Measurements from ENCODE around the gene INSRR.

INSRR gene

DNA sequence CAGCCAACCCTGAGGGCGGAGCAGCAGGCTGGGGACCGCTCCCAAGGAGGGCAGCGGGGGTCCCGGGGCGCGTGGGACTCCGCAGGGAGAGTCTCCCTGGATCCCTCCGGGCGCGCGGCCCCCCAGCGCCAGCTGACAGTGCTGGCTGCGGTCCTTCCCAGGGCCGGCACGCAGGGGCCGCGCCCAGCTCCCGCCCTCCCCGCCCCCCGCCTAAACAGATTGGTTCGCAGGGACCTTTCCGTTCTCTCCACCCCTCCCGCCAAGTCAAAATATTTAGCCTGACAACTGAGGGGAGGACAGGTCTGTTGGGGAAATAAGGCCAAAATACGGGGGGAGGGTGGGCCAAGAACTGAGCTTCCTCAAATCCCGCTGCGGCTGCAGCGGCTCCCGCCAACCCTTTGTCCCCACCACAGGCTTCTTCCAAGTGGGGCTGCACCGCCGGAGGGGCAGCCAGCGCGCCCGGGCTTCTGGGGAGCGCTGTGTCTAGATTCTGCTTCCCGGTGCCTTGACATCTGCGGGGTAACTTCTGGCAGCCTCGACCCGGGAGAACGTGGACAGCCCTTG is at the start of gene INSRR:
INSRR (minus strand) TSS at position 159 of the 564 bp plus-strand sequence. CDS start 496 bp downstream, outside the sequence.
- TF ChIP-seq NFIC (IDR thresholded peaks at IDR 0.05) (no peak), CREB1 (IDR thresholded peaks at IDR 0.05; ENCODE audit: low read depth) (no peak), ZBTB7A (IDR thresholded peaks at IDR 0.05; ENCODE audit: low read depth) (peak; percentile 52; the same call in 1 of the 2 replicates), EP300 (IDR thresholded peaks at IDR 0.05; ENCODE audit: borderline replicate concordance) (no peak)
- TF ChIP-seq, protein P1, sequence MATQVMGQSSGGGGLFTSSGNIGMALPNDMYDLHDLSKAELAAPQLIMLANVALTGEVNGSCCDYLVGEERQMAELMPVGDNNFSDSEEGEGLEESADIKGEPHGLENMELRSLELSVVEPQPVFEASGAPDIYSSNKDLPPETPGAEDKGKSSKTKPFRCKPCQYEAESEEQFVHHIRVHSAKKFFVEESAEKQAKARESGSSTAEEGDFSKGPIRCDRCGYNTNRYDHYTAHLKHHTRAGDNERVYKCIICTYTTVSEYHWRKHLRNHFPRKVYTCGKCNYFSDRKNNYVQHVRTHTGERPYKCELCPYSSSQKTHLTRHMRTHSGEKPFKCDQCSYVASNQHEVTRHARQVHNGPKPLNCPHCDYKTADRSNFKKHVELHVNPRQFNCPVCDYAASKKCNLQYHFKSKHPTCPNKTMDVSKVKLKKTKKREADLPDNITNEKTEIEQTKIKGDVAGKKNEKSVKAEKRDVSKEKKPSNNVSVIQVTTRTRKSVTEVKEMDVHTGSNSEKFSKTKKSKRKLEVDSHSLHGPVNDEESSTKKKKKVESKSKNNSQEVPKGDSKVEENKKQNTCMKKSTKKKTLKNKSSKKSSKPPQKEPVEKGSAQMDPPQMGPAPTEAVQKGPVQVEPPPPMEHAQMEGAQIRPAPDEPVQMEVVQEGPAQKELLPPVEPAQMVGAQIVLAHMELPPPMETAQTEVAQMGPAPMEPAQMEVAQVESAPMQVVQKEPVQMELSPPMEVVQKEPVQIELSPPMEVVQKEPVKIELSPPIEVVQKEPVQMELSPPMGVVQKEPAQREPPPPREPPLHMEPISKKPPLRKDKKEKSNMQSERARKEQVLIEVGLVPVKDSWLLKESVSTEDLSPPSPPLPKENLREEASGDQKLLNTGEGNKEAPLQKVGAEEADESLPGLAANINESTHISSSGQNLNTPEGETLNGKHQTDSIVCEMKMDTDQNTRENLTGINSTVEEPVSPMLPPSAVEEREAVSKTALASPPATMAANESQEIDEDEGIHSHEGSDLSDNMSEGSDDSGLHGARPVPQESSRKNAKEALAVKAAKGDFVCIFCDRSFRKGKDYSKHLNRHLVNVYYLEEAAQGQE (IDR thresholded peaks at IDR 0.05; ENCODE audit: low read depth) = no peak
- TF ChIP-seq, protein P2, sequence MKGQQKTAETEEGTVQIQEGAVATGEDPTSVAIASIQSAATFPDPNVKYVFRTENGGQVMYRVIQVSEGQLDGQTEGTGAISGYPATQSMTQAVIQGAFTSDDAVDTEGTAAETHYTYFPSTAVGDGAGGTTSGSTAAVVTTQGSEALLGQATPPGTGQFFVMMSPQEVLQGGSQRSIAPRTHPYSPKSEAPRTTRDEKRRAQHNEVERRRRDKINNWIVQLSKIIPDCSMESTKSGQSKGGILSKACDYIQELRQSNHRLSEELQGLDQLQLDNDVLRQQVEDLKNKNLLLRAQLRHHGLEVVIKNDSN (IDR thresholded peaks at IDR 0.05) = no peak

DNA sequence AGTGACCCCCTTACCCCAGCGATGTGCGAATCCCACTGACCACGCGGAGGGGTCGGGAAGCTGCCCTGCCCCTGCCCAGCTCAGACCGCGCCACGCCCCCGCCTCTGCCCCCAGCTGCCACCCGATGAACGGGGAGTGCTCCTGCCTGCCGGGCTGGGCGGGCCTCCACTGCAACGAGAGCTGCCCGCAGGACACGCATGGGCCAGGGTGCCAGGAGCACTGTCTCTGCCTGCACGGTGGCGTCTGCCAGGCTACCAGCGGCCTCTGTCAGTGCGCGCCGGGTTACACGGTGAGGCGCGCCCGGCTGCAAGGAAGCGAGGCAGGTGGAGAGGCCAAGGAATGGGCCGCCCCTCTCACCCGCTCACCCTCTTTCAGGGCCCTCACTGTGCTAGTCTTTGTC is 49.6 kb upstream of the INSRR start:
- TF ChIP-seq, protein P3, sequence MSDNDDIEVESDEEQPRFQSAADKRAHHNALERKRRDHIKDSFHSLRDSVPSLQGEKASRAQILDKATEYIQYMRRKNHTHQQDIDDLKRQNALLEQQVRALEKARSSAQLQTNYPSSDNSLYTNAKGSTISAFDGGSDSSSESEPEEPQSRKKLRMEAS (IDR thresholded peaks at IDR 0.05) = no peak
- TF ChIP-seq YY1 (IDR thresholded peaks at IDR 0.05; ENCODE audit: low read depth) = no peak
- no peak for TF ChIP-seq EP300 (IDR thresholded peaks at IDR 0.05; ENCODE audit: borderline replicate concordance)
- TF ChIP-seq CREB1 (IDR thresholded peaks at IDR 0.05; ENCODE audit: low read depth) = no peak
- no peak for TF ChIP-seq TCF12 (IDR thresholded peaks at IDR 0.05; ENCODE audit: low read depth)
- no peak for TF ChIP-seq TAF1 (IDR thresholded peaks at IDR 0.05; ENCODE audit: low read depth)
- TF ChIP-seq, protein P1 (IDR thresholded peaks at IDR 0.05; ENCODE audit: low read depth) = no peak
- TF ChIP-seq FOXM1 (IDR thresholded peaks at IDR 0.05; ENCODE audit: borderline replicate concordance, low read depth) = no peak
- no peak for TF ChIP-seq CEBPB (IDR thresholded peaks at IDR 0.05)
- no peak for TF ChIP-seq RAD21 (IDR thresholded peaks at IDR 0.05; ENCODE audit: low read depth)
- no peak for TF ChIP-seq NFIC (IDR thresholded peaks at IDR 0.05)
- no peak for TF ChIP-seq ZBTB7A (IDR thresholded peaks at IDR 0.05; ENCODE audit: low read depth)
- no peak for TF ChIP-seq EGR1 (IDR thresholded peaks at IDR 0.05)
- no peak for TF ChIP-seq TEAD4 (IDR thresholded peaks at IDR 0.05)
- TF ChIP-seq, protein P2 (IDR thresholded peaks at IDR 0.05) = no peak

DNA sequence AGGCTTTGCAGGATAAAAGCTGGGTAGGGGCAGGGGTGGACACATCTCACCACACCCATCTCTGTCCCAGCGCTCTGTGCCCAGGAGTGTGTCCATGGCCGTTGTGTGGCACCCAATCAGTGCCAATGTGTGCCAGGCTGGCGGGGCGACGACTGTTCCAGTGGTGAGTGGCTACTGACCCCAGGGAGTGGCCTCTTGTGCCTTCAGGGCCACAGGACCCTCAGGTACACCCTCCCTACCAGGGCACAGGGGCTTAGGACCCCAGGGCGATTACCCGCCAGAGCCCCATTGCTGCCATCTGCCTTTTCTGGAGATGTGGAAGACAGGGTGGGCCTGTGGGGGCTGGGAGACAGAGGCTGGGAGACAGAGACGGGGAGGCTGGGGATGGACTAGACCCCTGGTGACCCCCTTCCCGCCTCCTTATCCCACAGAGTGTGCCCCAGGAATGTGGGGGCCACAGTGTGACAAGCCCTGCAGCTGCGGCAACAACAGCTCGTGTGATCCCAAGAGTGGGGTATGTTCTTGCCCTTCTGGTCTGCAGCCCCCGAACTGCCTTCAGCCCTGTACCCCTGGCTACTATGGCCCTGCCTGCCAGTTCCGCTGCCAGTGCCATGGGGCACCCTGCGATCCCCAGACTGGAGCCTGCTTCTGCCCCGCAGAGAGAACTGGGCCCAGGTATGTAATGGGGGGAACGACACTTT is 47.4 kb upstream of the INSRR start:
- TF ChIP-seq, protein P3 (IDR thresholded peaks at IDR 0.05) = no peak
- no peak for TF ChIP-seq CEBPB (IDR thresholded peaks at IDR 0.05)
- no peak for TF ChIP-seq ZBTB7A (IDR thresholded peaks at IDR 0.05; ENCODE audit: low read depth)
- no peak for TF ChIP-seq TAF1 (IDR thresholded peaks at IDR 0.05; ENCODE audit: low read depth)
- TF ChIP-seq TEAD4 (IDR thresholded peaks at IDR 0.05) = no peak
- TF ChIP-seq EGR1 (IDR thresholded peaks at IDR 0.05) = no peak
- TF ChIP-seq, protein P2 (IDR thresholded peaks at IDR 0.05) = no peak
- TF ChIP-seq FOXM1 (IDR thresholded peaks at IDR 0.05; ENCODE audit: borderline replicate concordance, low read depth) = no peak
- TF ChIP-seq EP300 (IDR thresholded peaks at IDR 0.05; ENCODE audit: borderline replicate concordance) = no peak
- TF ChIP-seq CREB1 (IDR thresholded peaks at IDR 0.05; ENCODE audit: low read depth) = no peak
- no peak for TF ChIP-seq NFIC (IDR thresholded peaks at IDR 0.05)
- no peak for TF ChIP-seq YY1 (IDR thresholded peaks at IDR 0.05; ENCODE audit: low read depth)
- no peak for TF ChIP-seq RAD21 (IDR thresholded peaks at IDR 0.05; ENCODE audit: low read depth)
- TF ChIP-seq, protein P1 (IDR thresholded peaks at IDR 0.05; ENCODE audit: low read depth) = no peak
